ENCODE measurements around the gene PTPRT.
"Not testable (repeated sequence)": the region's sequence is repeated elsewhere in the genome, so short reads cannot be mapped to it uniquely, and the experiment has no call there.

The PTPRT gene

DNA sequence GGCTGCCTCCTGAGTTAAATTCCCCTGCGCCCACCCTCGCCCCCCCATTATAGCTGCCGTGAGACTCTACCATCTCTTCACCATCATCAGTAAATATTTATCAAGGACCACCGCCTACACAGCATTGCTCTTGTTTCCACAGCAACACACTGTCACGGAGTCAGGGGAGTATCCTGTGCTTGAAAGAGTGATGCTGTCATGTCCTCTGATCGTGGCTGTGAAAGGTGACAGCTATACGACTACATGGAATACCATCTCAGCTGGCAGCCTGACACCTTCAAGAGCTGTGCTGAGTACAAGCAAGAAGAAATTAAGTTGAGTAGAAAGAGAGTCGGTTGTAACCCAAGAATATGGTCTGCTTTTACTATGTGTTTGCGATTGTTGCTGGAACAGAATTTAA is 3.4 kb downstream of the PTPRT start:
- no peak for DNase-seq

DNA sequence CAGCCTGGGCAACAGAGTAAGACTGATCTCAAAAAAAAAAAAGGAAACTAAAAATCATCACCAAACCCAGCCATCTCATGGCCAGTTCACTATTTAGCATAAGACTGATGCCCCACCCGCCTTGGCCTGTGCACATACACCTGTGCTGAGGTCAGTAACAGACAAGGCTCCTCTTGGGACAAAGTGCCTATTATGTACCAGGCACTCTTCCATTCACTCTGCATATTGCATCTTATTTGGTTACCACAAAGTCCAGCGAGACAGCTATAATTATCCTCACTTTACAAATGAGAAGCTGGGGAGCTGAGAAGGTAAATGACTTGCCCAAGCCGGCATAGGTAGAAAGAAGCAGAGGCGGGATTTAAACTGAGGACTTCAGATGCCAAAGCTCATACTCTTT is 3.8 kb downstream of the PTPRT start:
- DNase-seq = no peak

DNA sequence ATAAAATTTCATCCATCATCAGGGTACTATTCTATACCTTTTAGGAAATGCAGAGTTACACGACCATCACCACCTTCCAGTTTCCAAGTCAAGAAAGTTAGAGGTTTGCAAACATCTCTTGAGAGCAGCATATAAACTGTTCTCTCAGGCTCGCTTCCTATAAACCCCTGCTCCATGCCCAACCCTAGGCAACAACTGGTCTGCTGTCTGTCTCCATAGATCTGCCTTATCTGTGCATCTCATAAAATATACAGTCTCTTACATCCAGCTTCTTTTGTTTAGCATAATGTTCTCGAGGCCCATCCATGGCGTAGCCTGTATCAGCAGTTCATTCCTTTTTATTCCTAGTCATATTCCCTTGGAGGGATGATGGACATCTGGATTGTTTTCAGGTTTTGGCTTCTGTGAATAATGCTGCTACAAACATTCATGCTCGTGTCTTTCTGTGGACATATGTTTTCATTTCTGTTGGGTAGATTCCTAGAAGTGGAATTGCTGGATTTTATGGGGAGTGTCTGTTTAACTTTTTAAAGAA is 6.1 kb downstream of the PTPRT start:
- DNase-seq = no peak

DNA sequence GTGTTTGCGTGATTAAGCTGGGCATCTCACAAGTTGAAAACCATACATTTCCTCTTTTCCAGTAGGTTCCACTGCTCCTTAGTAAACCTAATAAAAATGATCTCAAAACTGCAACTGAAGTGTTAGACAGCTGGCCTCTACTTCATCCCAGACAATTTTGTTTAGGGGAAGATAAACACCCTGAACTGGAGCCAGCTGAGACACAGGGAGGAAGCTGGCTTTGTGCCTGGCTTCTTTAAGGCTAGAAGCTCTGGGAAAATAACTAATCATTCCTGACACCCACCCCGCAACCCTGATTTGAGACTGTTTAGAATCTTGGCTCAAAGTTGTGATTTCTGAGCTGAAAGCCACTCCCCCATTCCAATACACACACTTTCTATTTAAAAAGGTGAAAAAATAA is 11.6 kb downstream of the PTPRT start:
- DNase-seq = no peak

DNA sequence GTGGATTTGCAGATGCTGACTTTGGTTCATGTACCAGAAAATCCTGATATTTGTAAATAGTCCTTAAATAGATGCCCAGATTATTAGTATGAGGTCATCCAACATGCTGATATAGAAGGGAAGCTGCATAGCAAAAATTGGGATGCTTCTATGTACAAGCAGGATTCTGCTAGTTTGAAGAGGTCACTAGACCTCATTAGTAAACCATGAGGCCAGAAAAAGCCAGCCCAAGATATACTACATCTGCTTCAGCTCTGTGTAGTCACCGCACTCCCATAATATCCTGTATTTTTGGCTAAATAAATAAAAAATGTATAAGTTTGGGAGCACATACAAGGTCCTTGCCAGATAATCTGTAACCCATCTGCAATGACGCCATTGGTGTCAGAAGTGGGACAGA is 13.0 kb downstream of the PTPRT start:
- no peak for DNase-seq

DNA sequence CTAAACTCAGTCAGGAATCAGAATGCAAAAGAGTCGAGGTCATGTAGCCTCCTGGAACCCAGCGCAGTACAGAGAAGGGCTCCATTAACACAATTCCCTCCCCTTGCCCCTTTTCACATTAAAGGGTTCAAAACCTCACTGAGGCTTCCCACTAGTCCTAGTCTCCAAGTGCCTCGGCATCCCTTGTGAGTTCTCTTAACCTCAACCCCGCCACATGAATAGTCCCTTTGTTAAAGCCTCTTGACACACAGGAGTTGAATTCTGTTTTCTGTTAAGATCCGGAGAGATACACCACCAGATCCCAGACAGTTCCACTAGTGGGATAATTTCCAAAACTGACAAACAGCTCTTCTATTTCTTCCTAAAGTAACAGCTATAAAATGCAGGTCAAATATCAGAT is 17.8 kb downstream of the PTPRT start:
- no peak for DNase-seq

DNA sequence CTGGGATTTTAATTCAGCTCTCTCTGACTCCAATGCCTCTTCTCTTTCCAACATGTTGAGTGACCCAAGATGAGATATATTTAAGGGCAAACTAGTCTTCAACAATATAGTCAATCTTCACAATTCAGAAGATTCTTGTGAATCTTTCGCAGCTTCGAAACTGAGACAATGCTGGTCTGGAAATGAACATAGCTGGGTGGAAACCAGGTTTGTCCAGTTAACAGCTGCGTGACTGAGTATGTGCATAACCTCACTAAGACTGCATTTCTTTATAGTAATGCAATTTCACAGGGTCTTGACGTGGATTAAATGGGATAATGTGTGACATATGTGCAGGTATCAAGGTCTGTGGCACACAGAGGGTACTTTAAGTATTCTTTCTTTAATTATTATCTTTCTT is 18.9 kb downstream of the PTPRT start:
- DNase-seq = no peak

DNA sequence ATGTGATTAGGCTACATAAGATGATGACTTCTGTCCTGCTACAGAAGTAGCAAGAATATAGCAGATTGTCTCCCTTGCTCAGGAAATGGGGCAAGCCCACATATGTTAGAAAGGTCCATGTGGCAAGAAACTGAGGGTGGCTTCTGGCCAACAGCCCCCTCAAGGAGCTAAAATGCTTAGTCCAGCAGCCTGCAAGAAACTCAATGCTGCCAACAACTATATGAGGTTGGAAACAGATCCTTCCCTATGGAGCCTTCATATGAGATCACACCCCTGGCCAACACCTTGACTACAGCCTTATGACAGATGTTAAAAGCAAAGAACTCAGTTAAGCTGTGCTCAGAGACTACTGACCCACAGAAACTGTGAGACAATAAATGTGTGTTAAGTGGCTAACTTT is 22.1 kb downstream of the PTPRT start:
- no peak for DNase-seq

DNA sequence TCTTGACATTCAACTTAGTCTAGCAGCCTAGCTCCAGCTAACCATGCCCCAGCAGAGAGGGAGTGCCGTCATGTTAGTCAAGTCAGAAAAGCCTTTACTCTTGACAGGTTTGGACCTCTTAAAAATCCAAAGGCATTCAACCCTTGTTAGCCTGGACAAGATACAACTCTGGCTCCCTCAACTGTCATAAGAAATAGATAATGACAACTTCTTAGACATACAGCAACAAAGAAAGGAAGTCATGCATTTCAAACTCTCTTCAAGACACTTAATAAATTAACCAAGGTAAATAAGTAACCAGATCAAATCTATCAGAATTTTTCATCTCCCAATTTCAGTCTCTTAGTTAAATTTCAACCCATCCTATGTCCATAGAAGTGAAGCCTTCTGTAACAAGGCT is 22.7 kb downstream of the PTPRT start:
- DNase-seq = no peak

DNA sequence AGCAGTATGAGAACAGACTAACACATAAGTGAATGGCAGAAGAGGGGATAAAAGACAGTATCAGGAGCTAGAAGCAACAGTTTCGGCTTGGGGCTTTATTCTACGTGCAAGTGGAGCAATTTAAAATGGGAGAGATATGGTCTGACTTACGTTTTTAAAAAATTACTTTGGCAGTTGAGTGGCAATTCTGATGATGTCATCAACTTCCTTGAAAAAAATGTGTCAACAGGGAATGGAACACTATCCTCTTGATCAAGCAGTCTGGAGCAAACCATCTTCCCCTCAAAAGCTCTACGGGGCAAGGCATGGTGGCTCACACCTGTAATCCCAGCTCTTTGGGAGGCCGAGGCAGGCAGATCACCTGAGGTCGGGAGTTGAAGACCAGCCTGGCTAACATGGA is 24.1 kb downstream of the PTPRT start:
- DNase-seq = no peak

DNA sequence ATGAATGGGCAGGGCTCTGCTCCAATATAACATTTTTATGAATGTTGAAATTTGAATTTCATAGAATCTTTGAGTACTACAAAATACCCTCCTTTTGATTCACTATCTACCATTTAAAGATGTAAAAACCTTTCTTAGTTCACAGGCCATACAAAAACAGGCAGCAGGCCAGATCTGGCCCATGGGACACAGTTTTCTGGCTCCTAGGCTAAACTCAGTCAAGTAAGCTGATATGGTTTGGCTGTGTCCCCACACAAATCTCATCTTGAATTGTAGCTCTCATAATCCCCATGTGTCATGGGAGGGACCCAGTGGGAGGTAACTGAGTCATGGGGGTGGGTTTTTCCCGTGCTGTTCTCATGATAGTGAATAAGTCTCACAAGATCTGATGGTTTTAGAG is 25.0 kb downstream of the PTPRT start:
- not testable (repeated sequence) for DNase-seq

DNA sequence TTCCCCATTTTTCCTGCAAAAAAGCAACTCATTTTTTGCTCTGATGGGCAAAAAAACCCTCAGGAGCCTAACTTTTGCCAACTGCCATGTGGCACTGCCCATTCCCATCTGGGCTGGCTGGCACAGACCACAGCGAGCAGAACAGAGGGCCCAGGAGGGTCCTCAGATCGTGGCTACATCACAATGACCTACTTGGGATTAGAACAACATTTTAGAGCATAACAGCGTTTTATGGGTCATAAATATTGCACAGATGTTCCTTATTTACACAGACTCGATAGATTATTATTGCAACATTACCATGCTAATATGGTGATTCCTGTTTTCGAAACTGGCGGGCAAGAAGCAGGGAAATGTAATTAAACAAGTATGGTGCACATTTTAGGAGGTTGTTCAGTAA is 28.0 kb downstream of the PTPRT start:
- DNase-seq = no peak

DNA sequence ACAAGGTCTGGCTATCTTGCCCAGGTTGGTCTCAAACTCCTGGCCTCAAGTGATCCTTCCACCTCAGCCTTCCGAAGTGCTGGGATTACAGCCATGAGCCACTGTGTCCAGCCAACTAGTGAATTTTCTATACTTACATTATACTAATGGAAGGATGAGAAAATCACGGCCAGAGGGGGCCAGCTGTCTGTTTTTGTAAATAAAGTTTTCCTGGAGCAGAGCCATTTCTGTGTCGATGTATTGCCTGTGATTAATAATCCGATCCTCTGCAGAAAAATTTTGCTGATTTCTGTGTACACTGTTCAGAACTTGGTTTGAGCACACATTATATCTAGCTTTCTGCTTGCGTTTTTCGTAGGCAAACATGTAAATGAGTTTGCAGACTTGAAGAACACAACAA is 28.8 kb downstream of the PTPRT start:
- no peak for DNase-seq

DNA sequence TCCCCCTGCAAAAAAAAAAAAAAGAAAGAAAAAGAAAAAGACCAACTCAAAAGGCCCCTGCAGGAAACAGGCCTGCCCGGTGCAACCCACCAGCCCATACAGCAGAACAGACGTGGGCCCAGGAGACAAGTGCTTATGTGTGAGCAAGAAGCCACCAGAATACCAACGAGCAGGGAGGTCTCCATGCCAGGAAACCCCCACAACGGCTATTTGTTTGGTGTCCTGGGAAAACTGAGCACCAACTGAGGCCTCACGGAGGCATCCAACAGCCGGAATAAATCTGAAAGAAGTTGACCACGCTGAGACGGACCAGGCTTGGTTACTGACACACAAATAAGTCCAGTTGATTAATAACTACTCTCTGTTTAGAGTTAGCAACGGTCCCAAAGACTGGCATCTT is 29.7 kb downstream of the PTPRT start:
- no peak for DNase-seq

DNA sequence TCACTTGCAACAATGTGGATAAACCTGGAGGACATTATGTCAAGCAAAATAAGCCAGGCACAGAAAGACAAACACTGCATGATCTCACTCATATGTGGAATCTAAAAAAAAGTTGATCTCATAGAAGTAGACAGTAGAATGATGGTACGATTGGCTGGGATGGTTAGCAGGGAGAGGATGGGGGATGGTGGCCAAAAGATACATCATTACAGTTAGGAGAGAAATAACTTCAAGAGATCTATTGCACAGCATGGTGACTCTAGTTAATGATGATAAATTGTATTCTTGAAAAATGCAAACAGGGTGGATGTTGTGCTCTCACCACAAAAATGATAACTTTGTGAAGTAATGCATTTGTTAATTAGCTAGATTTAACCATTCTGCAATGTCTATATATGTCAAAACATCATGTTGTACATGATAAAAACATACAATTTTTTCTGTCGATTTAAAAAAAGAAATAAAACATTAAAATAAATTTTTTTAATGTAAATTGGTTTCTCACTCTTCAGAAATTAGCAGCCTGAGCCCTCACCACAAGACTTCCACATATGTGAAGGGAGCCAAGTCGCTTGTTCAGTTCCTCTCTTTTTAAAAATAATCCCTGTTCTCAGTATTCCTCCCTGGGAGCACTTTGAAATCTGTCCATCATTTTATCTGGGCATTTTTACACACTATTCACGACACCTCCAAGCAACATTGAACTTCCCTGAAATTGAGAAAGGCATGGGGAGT is 34.2 kb downstream of the PTPRT start:
- DNase-seq = no peak

DNA sequence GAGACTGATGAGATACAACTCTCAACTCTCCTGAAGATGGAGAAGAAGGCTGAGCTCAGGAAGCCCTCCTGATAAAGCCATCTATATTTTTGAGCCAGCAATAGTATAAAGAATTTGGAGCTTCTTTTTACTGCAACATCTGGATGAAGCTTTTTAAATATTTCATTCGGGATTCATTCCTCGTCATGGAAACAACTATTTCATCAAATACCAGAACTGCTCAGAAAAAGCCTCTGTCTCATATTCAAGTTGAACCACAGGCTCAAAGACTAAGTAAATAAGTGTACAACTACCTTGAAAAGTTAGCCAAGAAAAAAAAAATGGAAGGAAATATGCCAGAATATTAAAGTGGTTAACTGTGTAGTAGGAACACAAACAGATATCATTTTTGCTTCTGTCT is 37.8 kb downstream of the PTPRT start:
- no peak for DNase-seq

DNA sequence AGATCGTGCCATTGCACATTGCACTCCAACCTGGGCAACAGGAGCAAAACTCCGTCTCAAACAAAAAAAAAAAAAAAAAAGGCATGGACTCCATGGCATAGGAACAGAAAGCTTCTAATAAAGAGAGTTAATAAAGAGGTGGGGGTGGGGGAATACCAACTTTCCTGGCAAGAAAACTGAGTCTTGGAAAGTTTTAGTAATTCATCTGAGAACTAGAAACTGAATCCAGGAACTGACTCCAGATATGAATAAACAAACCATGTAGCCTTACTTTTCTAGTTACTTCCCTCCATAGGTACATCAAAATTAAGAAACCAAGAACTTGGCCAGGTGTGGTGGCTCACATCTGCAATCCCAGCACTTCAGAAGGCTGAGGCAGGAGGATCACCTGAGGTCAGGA is 38.5 kb downstream of the PTPRT start:
- DNase-seq = no peak

DNA sequence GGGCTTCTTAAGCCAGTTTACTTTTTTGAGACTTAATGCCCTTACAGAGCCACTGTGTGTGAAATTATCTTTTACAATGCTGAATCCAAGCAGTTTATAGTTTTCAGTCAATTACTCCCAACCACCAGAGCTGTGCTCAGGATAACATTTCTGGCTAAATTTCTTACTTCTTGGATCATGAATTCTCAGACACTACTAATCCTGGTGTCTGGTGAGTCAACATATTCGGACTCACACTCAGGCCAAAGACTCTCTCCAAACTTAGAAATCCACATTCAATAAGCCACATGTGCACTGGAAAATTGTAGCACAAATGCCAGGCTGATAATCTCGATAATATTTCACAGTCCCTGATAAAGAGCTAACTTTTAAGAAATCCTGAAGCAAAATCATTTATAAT is 49.0 kb downstream of the PTPRT start:
- no peak for DNase-seq

DNA sequence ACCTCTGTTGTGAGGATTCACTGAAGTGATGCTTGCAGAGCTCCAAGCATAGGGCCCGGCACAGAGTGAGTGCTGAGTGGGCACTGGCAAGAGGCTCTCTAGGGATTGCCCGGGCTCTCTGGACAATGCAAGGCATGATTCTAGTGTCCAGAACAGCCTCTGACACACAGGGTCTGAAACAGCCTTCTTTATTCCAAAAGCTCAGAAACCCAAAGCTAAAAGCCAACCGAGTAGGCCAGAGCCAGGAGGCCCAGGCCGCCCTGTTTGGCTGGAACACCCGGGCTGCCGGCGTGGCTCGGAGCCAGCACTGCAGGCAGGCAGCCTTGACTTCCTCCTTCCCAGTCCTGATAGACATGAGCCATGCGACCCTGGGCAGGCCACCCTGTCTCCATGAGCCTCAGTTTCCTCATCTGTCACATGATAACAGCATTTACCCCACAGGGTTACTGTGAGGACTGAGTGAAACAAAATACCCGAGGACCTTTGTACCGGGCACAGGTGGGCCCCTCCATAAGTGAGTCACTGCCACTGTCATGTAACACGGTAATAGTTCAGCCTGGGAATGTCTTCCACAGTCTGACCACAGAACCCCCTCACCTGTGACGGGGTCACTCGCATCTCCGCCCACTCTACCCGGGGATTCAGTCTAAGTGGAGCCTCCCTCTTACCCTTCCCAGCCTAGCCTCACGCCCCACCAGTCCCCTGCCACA is 51.5 kb downstream of the PTPRT start:
- no peak for DNase-seq

DNA sequence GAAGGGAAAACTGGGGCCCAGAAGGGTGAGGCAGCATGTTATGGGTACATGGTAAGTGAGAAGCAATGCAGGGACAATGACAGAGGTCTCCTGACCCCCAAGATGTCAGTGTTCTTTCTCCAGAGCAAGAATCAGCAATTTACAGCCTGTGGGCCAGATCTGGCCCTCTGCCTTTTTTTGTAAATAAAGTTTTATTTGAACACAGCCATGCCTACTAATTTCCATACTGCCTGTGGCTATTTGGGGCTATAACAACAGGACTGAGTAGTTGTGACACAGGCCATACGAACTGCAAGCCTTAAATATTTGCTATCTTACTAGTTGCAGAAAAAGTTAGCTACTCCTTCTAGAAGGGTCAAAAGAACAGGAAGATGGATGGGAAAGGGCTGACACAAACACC is 52.5 kb downstream of the PTPRT start:
- no peak for DNase-seq

DNA sequence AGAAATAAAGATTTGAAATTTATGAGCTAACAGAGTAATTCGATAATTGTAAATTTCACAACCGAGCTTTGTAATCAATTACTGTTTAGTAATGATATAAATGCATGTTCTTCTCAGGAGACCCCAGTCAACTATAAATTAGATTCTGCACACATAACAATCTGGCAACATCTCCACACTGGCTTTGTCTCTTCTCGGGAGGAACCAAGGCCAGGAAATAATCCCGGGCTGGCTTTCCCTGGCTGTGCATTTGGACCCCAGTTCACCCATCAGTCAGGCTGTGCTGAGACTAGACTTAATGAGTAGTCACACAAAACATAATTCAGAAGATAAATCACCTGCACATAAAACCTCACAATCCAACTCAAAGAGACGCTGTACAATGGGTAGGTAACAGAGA is 65.5 kb downstream of the PTPRT start:
- DNase-seq = no peak

DNA sequence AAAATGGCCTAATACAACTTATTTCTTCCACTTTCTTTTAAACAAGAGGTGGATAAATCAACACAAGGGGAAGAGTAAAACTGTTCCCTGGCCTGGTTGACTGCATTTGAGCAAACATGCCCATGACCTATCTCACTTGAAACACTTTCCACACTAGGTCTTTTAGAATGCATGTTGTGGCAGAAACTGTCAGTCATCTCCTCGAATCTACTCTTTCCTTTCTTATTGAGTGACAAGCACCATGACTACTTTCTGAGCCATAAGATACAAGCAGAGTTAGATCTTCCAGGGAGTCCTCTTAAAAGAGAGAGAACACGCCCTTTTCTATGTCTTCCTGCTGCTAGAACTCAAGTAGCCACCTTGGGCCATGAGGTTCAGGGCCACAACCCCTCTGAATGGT is 66.5 kb downstream of the PTPRT start:
- DNase-seq = no peak

DNA sequence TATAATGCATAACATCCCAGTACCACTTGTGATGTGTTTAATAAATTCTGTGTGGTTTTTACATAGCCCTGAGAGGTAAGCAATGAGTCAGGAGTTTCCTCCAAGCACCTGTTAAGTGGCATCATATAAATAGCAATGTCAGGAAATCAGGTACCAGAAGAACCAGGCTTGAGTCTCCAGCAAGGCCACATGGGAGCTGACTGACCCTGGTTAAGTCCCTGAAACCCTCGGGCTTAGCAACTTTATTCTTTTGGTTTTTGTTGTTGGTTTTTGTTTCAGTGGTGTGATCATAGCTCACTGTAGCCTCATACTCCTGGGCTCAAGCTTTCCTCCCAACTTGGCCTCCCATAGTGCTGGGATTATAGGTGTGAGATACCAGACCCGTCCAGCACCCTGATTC is 70.0 kb downstream of the PTPRT start:
- DNase-seq = no peak

DNA sequence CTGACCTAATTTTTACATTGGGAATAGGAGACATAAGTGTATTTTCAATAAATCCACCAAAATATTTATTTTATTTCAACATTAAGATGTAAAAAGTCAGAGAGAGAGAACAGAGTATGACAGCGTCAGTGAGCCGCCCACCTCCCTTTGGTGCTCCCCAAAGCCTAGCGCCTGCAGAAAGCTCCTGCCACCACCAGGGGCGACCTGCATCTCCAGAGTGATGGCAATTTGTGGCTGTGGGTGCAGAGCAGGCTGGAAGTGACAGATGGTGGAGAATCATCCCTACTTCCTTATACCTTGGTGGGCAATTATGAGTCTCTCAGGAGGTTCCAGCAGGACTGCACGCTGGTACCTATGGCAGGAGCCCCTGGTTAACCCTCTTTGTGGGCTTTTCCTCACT is 87.3 kb downstream of the PTPRT start:
- DNase-seq = no peak

DNA sequence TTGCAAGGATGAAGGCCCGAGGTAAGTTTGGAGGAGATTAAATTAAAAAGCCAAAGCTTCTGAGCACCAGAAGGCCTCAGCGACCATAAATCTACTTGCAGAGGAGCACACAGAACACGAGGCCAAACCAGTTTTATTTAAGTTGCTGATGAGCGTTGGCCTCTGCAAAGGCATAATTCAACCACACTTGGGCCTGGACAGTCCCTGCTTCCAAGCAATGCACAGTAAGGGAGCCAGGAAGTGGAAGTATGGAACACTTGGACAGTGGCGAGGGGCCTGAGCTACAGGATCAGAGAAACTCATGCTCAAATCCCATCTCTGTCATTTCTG is 92.8 kb downstream of the PTPRT start:
- no peak for DNase-seq

Data from CD4-positive, alpha-beta T cell treated with Interleukin-4 for 4 hours (primary cell).